ENCODE results near the gene TLE5.

TLE5 gene

GRCh38 chr19:3034656-3035541 lies 27.4 kb downstream of the TLE5 start:
- H3K4me1 Mint-ChIP-seq: peaks cover 25% of the 10 kb centered on the region
- no peak for TF ChIP-seq CTCF (IDR thresholded peaks at IDR 0.05)
- no peak for DNase-seq
- no peaks in the 10 kb centered on the region for H3K36me3 Mint-ChIP-seq (ENCODE audit: low read depth)
- H3K4me3 Mint-ChIP-seq: peak overlapping the region; percentile 78
- no peak overlapping the region for H3K27ac Mint-ChIP-seq
- peaks cover 8% of the 10 kb centered on the region for H3K9me3 Mint-ChIP-seq
- H3K27me3 Mint-ChIP-seq (ENCODE audit: low read depth, poor library complexity): peaks cover 94% of the 10 kb centered on the region

GRCh38 chr19:3034406-3034655 lies 28.0 kb downstream of the TLE5 start:
- Mint-ChIP-seq H3K27ac (no peak overlapping the region), H3K36me3 (ENCODE audit: low read depth) (no peaks in the 10 kb centered on the region), H3K9me3 (peaks cover 8% of the 10 kb centered on the region), H3K27me3 (ENCODE audit: low read depth, poor library complexity) (peaks cover 94% of the 10 kb centered on the region), H3K4me3 (peak overlapping the region; percentile 55), H3K4me1 (peaks cover 25% of the 10 kb centered on the region)
- no peak for DNase-seq
- no peak for TF ChIP-seq CTCF (IDR thresholded peaks at IDR 0.05)

- no peaks in the 10 kb centered on the region for H3K36me3 Mint-ChIP-seq (ENCODE audit: low read depth)
- no peak overlapping the region for H3K27ac Mint-ChIP-seq
These were observed 28.5 kb downstream of the TLE5 start for GRCh38 chr19:3033595-3034405.

GRCh38 chr19:3031607-3031867 lies 30.8 kb downstream of the TLE5 start:
- no peak for TF ChIP-seq CTCF (IDR thresholded peaks at IDR 0.05)
- Mint-ChIP-seq H3K9me3 (peaks cover 12% of the 10 kb centered on the region), H3K27ac (no peak overlapping the region), H3K4me1 (peaks cover 22% of the 10 kb centered on the region), H3K36me3 (ENCODE audit: low read depth) (no peaks in the 10 kb centered on the region), H3K4me3 (no peak overlapping the region), H3K27me3 (ENCODE audit: low read depth, poor library complexity) (peaks cover 91% of the 10 kb centered on the region)
- DNase-seq: no peak

More at GRCh38 chr19:3033595-3034405, 28.5 kb downstream of the TLE5 start:
- peaks cover 91% of the 10 kb centered on the region for H3K27me3 Mint-ChIP-seq (ENCODE audit: low read depth, poor library complexity)
- peak overlapping the region; percentile 20 for H3K4me3 Mint-ChIP-seq
- no peak for TF ChIP-seq CTCF (IDR thresholded peaks at IDR 0.05)
- peaks cover 8% of the 10 kb centered on the region for H3K9me3 Mint-ChIP-seq
- peaks cover 25% of the 10 kb centered on the region for H3K4me1 Mint-ChIP-seq
- no peak for DNase-seq

GRCh38 chr19:3029065-3029923 lies 33.0 kb downstream of the TLE5 start, which contains the start of gene TLE2:
TLE2 (minus strand) TSS chr19:3029280; CDS start chr19:3028904, 376 bp downstream.
- no peak for TF ChIP-seq CTCF (IDR thresholded peaks at IDR 0.05)
- H3K9me3 Mint-ChIP-seq: peaks cover 12% of the 10 kb centered on the region
- no peak for DNase-seq
- no peak within 1 kb of the TSS for H3K27ac Mint-ChIP-seq
- H3K27me3 Mint-ChIP-seq (ENCODE audit: low read depth, poor library complexity): peaks cover 97% of the 10 kb centered on the region
- H3K4me3 Mint-ChIP-seq: no peak within 1 kb of the TSS
- H3K36me3 Mint-ChIP-seq (ENCODE audit: low read depth): no peaks in the 10 kb centered on the region
- peaks cover 7% of the 10 kb centered on the region for H3K4me1 Mint-ChIP-seq

All from nephron progenitor cell (in vitro differentiated cells).